ENCODE data around the gene CHI3L2.

GRCh38 chr1:111280267-111280666 is 52.8 kb downstream of the CHI3L2 start:
- TF ChIP-seq CTCF (IDR thresholded peaks at IDR 0.05 in 8 of 11, conservative IDR thresholded peaks at IDR 0.05 in 3 of 11) (no peak), POLR2A (IDR thresholded peaks at IDR 0.05) (no peak), POLR2AphosphoS5 (IDR thresholded peaks at IDR 0.05) (no peak)

Data from spleen (tissue), 7 donors.